ENCODE results near the gene CCDC28B.

GRCh38 chr1:32216566-32216965 is 16.2 kb downstream of the CCDC28B start:
- TF ChIP-seq CTCF (conservative IDR thresholded peaks at IDR 0.05 in 1 of 2, IDR thresholded peaks at IDR 0.05 in 1 of 2; ENCODE audit: low read depth in 1 of 2, low read length in 2 of 2) (no peak), EZH2 (IDR thresholded peaks at IDR 0.05; ENCODE audit: low read length, missing control alignments) (no peak)
